ENCODE measurements around the gene RNF227.
"Not testable (repeated sequence)": the region's sequence is repeated elsewhere in the genome, so short reads cannot be mapped to it uniquely, and the experiment has no call there.

RNF227 gene

DNA sequence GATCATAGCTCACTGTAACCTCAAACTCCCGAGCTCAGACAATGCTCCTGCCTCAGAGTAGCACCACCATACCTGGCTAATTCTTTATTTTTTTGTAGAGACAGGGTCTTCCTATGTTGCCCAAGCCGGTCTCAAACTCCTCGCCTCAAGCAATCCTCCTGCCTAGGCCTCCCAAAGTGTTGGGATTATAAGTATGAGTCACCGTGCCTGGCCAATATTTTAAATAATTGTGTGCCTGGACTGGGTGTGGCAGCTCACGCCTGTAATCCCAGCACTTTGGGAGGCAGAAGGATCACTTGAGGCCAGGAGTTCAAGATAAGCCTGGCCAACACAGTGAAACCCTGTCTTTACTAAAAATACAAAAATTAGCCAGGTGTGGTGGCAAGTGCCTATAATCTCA lies 51.7 kb downstream of the RNF227 start:
- peaks cover 41% of the 10 kb centered on the region for H3K4me1 Mint-ChIP-seq
- H3K27me3 Mint-ChIP-seq, H3K27ac Mint-ChIP-seq, DNase-seq, H3K9me3 Mint-ChIP-seq, ATAC-seq, H3K4me3 Mint-ChIP-seq: not testable (repeated sequence)

Measured in stimulated activated naive CD8-positive, alpha-beta T cell treated with anti-CD3 and anti-CD28 coated beads, Interleukin-15, amount 100 ng/mL, for 72 hours (primary cell).